Testis (tissue), 2 donors: ENCODE data around the gene MOG.

ENCODE experiments used
- CTCF ChIP-seq, 3 experiments: fragments of 450-650 bp in 2 of 3; fragments of 200-600 bp in 1 of 3; sonication (generic) in 1 of 3; IDR thresholded peaks; one replicate each; pipeline ENCODE4 v1.5.1; 2016 to 2019; ENCODE audit warnings: antibody characterized with exemption in 3 of 3, mild to moderate bottlenecking in 2 of 3, moderate library complexity in 1 of 3
- POLR2A ChIP-seq: fragments of 450-650 bp; IDR thresholded peaks from one replicate; pipeline ENCODE4 v1.6.1; 2017; ENCODE audit warnings: antibody characterized with exemption, mild to moderate bottlenecking, moderate library complexity

GRCh38 chr6:29685718-29686326 is 28.9 kb downstream of the MOG start:
- no peak for TF ChIP-seq CTCF (IDR thresholded peaks at IDR 0.05)
- no peak for TF ChIP-seq POLR2A
